H7 (cell line): ENCODE measurements around the gene G6PC2. TPM values are rescaled to one million over a fixed set of nuclear protein-coding genes. Genes with fewer than 3 reads are reported as not detected.

Experiments
- DNase-seq: peaks from one replicate; pipeline ENCODE4 v3.0.0; 2012
- H3K27me3 ChIP-seq: 2 replicates; pipeline ENCODE4 v1.6.0; 2011; ENCODE audit warnings: mild to moderate bottlenecking, low read length; ENCODE audit not compliant: control insufficient read depth, insufficient read depth
- H3K36me3 ChIP-seq: replicated peaks from 2 replicates; pipeline ENCODE4 v1.5.1; 2011; ENCODE audit warnings: low read length; ENCODE audit not compliant: control insufficient read depth, insufficient read depth
- H3K4me3 ChIP-seq: 2 replicates; pipeline ENCODE4 v1.5.1; 2011; ENCODE audit warnings: low read depth, mild to moderate bottlenecking, control low read depth, low read length, moderate library complexity; ENCODE audit not compliant: insufficient read depth
- total RNA-seq: library from RNA; depleted of rRNA; stranded (reverse); fragments of >200 nt; shearing (Covaris generic); gene quantifications from 2 replicates; pipeline ENCODE4 v1.2.3, GENCODE V29; 2014; rRNA removed

Gene G6PC2
- total RNA-seq, 1 experiment from 2014 or later = not detected

DNA sequence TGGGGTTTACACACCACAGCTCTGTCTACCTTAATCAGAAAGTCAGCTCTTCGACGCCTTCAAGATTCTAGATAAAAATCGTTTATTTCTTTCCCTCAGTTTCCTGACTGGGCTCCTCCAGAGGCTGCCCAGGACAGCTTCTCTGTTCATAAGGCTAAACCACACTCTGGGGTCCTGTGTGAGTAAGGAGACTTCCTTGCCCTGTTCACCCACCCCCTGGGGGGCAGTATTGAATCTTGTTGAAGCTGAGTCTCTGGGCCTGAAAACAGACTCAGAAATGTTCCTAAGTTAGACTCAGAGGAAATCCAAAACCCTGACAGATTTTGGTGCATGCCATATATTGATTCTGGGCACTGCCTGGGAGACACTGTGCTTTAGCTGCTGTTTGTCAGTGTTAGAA, 43.0 kb downstream of the G6PC2 start:
- Histone ChIP-seq H3K36me3 (no peaks in the 10 kb centered on the region), H3K4me3 (no peak overlapping the region), H3K27me3 (no peaks in the 10 kb centered on the region)
- DNase-seq = no peak

DNA sequence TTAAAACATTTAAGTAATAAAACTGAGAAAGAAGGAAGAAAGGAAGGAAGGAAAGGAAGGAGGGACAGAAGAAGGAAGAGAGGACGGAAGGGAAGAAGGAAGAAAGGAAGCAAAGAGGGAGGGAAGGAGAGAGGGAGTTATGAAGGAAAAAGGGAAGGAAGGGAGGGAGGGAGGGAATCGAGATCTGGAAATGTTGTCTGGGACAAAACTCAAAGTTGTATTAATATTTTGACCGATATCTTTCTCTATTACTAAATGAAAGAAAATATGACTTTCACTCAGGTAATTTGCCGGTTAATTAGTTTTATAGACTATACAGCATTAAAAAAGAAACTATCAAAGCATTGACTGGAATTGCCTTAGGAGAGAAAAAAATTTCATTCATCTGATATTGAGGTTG, 44.4 kb downstream of the G6PC2 start:
- no peak for DNase-seq
- Histone ChIP-seq H3K27me3 (no peaks in the 10 kb centered on the region), H3K36me3 (no peaks in the 10 kb centered on the region), H3K4me3 (no peak overlapping the region)

DNA sequence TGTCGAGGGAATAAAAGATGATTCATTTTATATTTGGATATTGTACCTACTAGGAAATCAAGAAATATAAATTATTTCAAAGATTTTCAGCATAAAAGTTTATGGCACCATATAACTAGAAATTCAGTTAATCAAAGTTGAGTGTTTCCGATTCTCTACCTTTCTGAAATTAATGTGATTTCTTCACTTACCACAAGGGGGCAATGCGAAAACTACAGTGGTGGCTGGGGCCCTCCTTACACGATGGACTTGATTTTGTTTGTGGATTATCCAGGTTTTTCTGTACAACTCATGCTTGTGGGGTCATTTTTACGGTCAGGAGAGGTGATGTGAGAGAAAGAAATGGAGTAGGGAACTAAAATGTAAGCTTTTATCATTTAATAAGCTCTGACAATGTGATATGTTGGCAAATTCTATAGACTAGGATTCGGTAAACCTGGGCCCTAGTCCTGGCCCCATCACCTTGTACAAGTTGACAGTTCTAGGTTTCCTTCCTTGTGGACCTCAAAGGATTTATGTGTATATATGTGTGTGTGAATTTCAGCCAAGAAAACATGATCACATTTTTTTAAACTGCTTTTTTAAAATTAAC, 47.6 kb downstream of the G6PC2 start:
- DNase-seq = no peak
- Histone ChIP-seq H3K36me3 (no peaks in the 10 kb centered on the region), H3K27me3 (no peaks in the 10 kb centered on the region), H3K4me3 (no peak overlapping the region)

DNA sequence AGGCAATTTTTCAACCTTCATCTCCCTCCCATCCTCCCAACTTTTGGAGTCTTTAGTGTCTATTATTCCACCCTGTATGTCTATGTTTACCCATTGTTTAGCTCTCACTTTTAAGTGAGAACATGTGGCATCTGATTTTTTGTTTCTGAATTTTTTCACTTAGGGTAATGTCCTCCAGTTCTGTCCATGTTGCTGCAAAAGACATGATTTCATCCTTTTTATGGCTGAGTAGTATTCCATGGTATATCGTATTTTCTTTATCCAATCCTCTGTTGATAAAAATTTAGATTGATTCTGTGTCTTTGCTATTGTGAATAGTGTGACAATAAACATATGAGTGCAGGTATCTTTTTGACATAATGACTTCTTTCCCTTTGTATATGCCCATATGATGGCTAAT, 48.2 kb downstream of the G6PC2 start:
- Histone ChIP-seq H3K36me3 (no peaks in the 10 kb centered on the region), H3K4me3 (no peak overlapping the region), H3K27me3 (no peaks in the 10 kb centered on the region)
- no peak for DNase-seq

DNA sequence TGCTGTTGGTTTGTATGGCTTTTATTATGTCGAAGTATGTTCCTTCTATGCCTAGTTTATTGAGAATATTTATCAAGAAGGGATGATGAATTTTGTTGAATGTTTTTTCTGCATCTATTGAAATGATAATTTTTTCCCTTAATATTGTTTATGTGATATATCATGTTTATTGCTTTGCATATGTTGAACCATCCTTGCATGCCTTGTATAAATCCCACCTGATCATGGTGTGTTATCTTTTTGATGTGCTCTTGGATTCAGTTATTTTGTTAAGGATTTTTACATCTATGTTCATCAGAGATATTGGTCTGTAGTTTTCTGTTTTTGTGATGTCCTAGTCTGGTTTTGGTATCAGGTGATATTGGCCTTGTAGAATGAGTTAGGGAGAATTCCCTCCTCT, 50.8 kb downstream of the G6PC2 start:
- DNase-seq = no peak
- Histone ChIP-seq H3K36me3 (no peaks in the 10 kb centered on the region), H3K27me3 (no peaks in the 10 kb centered on the region), H3K4me3 (no peak overlapping the region)

DNA sequence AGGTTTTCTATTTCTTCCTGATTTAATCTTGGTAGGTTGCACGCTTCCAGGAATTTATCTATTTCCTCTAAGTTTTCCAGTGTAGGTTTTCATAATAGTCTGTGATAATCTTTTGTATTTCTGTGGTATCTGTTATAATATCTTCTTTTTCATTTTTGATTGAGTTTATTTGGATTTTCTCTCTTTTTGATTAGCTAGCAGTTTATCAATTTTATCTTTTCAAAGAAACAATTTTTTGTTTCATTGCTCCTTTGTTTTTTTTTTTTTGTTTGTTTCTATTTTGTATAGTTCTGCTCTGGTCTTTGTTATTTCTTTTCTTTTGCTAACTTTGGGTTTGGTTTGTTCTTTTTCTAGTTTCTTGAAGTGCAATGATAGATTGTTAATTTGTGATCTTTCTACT, 51.3 kb downstream of the G6PC2 start:
- Histone ChIP-seq H3K36me3 (no peaks in the 10 kb centered on the region), H3K27me3 (no peaks in the 10 kb centered on the region), H3K4me3 (no peak overlapping the region)
- no peak for DNase-seq

DNA sequence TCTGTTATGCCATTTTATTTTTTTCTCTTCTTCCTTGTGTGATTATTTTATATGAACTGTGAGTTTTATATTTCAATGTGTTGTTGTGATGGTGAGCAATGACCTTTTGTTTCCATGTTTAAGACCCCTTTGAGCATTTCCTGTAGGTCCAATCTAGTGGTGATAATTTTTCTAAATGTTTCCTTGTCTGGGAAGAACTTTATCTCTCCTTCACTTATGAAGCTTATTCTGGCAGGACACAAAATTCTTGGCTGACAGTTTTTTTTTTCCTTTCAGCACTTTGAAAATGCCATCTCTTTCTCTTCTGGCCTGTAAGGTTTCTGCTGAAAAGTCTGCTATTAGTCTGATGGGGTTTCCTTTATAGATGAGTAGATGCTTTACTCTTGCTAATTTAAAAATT, 53.2 kb downstream of the G6PC2 start:
- H3K36me3 ChIP-seq = no peaks in the 10 kb centered on the region
- no peak overlapping the region for H3K4me3 ChIP-seq
- no peak for DNase-seq
- no peaks in the 10 kb centered on the region for H3K27me3 ChIP-seq

DNA sequence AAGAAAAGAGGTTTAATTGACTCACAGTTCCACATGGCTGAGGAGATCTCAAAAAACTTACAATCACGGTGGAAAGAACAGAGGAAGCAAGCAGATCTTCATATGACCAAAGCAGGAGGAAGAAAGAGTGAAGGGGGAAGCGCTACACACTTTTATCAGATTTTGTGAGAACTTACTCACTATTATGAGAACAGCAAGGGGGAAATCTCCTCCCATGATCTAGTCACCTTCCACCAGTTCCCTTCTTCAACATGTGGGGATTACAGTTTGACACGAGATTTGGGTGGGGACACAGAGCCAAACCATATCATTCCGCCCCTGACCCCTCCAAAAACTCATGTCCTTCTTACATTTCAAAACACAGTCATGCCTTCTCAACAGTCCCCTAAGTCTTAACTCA, 54.2 kb downstream of the G6PC2 start:
- DNase-seq = no peak
- H3K4me3 ChIP-seq = no peak overlapping the region
- no peaks in the 10 kb centered on the region for H3K27me3 ChIP-seq
- no peaks in the 10 kb centered on the region for H3K36me3 ChIP-seq

DNA sequence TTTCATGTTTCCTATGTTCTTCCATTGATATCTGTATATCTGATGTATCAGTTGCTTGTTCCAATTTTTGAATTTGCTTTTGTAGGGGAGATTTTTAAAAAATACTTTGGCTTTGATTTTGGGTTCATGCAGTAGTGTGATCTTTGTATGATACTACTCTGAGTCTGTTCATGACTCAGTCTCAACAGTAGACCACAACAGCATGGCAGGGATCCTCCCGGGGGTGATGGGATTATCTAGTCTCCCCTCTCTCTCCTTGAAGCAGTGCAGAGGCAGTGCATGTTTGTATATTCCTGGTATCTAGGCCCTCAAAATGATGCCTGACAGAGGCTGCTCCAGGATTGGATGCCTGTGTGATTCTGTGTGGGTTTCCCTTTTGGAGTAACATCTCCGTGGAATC, 55.3 kb downstream of the G6PC2 start:
- DNase-seq = no peak
- H3K4me3 ChIP-seq = no peak overlapping the region
- no peaks in the 10 kb centered on the region for H3K36me3 ChIP-seq
- no peaks in the 10 kb centered on the region for H3K27me3 ChIP-seq

Other genes with a start within 250 kb of the G6PC2 start
- gene NOSTRIN, start 98.7 kb upstream of the G6PC2 start, total RNA-seq = not detected in 2 replicates
- gene SPC25, start 10.9 kb upstream of the G6PC2 start, total RNA-seq = 11.9 and 13.9 TPM in 2 replicates
- 0.66 TPM in 1 of 2 replicates, not detected in the other for gene ABCB11, start 130.0 kb downstream of the G6PC2 start, total RNA-seq
- gene DHRS9, start 168.3 kb downstream of the G6PC2 start, total RNA-seq = not detected in 2 replicates